Measurements from ENCODE around the gene RAB1A.
A peak's percentile ranks its signal among the peaks of the same experiment; 100 is the strongest.
"Not testable (repeated sequence)": the region's sequence is repeated elsewhere in the genome, so short reads cannot be mapped to it uniquely, and the experiment has no call there.

The RAB1A gene

DNA sequence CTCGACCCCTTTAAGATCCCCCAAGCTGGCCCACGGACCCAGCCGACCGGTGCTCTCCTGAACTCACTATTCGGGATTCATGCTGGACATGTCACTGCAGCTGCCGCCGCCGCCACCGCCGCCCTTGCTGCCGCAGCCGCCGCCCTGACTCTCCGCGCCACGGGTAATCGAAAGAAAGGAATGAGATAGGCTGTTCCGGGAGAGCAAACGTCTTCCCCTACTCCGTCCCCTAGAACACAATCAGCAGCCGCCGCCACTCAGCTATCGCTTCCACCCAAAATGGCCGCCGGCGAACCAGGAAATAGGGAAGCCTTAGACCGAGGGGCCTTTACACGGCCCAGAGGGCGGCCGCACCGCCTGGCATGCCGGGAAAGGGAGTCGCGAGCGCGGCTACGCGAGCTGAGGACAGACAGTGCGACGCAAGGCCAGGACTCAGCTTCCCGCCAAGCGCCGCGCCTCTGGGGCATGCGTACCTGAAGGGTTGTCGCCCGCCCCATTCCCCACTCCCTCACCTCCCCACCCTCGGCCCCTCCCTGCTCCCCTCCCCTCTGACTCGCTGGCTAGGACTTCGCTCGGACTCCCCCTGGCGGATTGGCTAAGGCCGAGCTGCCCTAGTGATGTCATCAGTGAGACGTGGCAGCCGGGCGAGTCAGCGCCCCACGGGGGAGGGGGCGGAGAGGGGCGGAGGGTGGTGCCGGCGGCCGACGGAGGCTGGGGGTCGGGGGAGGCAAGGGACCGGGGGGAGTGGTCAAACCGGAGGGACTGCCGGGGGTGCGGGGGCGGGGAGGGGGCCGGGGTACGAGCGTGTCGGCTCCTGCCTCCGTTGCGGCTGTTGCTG, at the start of gene RAB1A:
Gene RAB1A, minus strand, starts transcription at position 281 of the 838 bp plus-strand sequence. Its CDS starts 191 bp downstream, at position 90.
- peak; percentile 97 for DNase-seq

DNA sequence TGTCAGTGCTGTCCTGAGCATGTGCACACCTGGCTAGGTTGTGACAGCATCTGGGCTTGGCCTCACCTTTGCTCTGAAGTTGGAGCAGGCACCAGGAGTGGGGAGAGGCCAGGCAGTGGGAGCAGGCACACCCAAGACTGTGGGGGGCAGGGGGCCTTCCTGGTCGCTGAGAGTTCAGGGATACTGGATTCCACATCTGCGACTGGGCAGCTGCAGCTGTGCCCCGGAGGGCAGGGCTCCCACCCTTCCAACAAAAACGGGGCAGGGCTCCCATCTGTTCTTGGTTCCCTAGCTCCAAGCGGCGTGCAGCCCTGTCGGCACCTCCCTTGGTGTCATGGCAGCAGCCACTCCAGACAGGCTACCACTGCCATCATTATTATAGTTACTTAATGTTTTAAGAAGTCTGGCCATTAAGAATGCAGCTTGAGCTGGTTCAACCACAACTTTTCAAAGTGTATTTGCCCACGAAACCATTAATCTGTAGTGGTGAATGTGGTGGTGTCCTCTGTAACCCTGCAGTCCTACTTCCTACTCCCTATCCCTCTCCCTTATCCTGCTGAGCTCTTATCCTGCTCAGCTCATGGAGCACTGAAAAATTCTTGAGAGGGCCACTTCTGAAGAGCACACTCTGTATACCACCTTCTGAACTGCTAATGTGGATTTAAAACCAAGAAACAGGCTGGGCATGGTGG, 48.0 kb upstream of the RAB1A start:
- no peak for DNase-seq

DNA sequence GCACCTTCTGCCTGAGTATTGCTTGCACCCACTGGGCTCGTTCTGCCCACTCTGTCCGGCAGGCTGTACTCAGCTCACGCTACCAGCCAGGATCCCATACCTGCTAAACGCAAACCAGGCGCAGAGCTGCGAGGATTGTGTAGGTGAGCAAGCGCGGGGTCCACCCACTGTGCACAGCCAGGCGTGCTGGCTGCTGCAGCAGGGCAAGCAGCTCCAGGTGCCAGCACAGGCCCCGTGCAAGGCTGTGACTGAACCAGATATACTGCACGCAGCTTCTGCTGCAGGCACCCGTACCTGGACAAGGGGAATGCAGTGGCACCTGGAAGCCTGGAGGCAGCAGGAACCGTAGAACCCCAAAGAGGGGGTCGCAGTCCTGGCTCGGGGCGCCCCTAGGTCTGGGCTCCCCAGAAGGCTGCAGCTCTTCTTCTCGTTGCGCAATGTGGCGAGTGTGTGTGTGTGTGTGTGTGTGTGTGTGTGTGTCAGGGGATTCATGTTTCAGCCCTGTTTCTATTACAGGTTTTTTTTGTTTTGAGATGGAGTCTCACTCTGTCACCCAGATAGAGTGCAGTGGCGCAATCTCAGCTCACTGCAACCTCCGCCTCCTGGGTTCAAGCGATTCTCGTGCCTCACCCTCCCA, 46.1 kb upstream of the RAB1A start:
- DNase-seq = no peak

DNA sequence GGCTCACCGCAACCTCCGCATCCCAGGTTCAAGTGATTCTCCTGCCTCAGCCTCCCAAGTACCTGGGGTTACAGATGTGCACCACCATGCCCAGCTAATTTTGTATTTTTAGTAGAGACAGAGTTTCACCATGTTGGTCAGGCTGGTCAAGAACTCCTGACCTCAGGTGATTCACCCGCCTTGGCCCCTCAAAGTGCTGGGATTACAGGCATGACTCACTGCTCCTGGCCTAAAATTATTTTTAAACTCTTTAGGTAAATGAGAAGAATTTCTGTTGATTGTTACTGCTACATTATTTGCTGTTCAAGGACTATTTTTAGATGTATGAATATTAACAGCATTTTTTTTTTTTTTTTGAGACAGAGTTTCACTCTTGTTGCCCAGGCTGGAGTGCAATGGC, 44.1 kb upstream of the RAB1A start:
- DNase-seq = not testable (repeated sequence)

DNA sequence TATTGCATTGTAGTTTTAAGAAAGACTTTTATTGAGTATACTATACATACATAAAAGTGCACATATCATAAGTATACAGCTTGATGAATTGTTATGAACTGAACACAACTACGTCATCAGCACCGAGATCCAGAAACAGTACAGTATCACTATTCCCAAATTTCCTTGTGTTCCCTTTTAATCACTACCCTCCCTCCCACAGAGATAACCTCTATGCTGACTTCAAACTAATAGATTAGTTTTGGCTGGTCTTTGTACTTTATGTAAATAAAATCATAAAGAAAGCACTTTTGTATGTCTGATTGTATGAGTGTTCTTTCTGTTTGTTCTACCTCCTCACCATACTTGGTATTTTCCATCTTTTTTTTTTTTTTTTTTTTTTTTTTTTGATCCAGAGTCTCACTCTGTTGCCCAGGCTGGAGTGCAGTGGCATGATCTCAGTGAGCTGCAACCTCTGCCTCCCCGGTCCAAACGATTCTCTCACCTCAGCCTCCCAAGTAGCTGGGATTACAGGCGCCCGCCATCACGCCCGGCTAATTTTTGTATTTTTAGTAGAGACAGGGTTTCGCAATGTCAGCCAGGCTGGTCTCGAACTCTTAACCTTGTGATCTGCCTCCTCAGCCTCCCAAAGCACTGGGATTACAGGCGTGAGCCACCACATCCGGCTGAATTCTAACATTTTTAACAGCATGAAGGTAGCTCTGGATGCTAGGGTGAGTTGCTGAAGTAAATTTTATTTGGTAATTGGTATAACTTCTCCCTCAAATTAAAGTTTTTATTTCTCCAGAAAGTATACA, 43.3 kb upstream of the RAB1A start:
- no peak for DNase-seq

DNA sequence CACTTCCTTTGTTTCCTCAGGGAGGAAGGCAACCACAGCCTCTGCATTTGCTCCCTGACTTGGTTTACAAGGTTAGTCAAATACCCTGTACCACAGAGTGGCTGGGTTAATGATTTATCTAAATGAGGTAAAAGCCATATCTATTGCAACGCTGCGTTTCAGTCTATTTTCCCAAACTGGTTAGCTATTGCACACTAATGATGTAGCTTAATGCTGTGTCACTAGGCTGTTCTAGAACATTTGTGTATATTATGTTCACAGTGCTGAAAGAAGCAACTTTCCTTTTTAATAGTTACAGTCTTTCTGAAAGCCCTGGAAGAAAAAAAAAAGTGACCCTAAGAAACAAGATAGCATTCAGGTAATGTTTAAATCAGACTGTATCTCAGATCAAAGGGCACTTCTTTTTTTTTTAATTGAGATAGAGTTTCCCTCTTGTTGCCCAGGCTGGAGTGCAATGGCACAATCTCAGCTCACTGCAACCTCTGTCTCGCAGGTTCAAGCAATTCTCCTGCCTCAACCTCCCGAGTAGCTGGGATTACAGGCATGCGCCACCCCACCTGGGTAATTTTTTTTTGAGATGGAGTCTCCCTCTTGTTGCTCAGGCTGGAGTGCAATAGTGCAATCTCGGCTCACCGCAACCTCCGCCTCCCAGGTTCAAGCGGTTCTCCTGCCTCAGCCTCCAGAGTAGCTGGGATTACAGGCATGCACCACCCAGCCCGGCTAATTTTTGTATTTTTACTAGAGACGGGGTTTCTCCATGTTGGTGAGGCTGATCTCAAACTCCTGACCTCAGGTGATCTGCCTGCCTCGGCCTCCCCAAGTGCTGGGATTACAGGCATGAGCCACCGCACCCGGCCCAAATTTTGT, 40.9 kb upstream of the RAB1A start:
- not testable (repeated sequence) for DNase-seq

DNA sequence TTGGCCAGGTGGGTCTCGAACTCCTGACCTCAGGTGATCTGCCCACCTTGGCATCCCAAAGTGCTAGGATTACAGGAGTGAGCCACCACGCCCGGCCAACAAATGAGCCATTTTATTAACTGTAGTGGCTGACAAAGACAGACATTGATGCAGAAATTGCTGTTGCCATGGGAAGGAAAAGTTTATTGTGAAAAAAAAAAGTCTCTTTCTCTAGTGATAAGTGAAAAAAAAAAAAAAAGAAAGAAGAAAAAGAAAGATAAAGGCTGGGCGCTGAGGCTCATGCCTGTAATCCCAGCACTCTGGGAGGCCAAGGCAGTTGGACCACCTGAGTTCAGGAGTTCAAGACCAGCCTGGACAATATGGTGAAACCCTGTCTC, 39.8 kb upstream of the RAB1A start:
- no peak for DNase-seq

DNA sequence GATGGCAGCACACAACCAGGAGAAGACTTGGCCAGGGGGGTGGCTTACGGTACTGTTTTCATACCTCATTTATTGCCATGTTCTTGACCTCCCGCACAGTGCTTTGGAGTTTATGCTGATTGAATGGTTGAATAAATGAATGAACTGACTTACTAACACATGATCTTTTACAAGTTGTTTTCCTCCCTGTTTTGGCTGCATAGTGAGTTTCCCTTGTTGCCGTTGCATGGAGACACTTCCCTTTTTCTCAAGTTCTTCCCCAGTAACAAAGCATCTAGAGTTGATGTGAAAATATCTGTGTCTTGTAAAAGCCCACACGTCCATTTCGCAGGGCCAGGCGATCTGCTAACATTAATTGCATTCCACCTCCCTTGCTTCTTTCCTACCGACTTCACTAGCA, 35.7 kb upstream of the RAB1A start:
- DNase-seq = no peak

DNA sequence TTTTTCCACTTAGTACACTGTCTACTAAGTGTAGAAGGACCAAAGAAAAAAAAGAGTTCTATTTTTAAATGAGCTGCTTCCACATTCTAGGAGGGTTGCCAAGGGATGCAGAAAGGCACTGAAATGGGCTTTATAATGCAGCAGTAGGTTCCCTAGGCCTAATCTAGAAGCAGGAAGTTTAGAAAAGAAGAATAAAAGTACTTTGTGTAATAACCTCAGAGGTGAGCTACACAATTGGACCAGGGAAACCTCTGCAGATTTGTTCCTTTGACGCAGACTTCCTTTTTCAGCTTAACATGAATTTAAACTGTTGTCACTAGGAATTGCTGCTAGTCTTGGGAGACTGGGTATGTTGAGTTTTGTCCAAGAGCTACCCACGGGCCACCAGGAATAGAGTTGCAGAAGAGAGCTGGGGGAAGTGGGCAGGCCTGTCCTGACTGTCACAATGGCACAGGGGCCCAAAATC, 34.6 kb upstream of the RAB1A start:
- DNase-seq = no peak

DNA sequence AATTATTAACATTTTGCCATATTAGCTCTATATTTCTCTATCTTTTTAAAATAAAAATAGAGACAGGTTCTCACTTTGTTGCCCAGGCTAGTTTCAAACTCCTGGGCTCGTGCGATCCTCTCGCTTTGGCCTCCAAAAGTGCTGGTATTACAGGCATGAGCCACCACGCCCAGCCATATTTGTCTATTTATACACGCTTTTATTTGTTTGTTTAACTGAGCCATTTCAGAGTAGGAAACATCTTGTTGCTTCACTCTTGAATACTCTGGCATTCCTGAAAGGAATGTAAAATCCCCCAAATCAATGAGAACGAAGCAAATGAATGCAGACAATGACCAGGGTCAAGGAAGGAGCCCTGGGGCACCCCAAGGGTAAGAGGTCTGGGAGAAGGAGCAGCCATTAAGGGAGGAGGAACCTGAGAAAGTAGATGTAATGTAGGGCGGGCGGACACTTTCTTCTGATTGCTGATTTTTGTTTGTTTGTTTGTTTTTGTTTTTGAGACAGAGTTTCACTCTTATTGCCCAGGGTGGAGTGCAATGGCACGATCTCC, 31.7 kb upstream of the RAB1A start:
- no peak for DNase-seq

DNA sequence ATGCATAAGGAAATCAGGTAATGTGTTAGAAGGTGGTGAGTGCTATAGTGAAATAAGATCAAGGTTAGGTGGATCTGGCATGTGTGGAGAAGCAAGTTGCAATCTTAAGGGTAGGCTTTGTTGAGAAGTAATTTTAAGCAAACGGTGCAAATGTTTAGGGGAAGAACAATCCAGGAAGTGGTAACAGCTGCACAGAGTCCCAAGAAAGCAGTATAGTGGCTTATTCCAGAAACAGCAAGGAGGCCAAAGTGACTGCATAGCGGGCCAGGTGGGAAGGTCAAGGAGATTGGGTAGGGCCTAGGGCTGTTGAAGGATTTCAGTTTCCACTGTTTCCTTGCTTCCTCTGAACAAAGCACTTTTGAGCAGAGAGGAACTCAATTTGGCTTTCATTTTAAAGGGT, 30.0 kb upstream of the RAB1A start:
- no peak for DNase-seq

DNA sequence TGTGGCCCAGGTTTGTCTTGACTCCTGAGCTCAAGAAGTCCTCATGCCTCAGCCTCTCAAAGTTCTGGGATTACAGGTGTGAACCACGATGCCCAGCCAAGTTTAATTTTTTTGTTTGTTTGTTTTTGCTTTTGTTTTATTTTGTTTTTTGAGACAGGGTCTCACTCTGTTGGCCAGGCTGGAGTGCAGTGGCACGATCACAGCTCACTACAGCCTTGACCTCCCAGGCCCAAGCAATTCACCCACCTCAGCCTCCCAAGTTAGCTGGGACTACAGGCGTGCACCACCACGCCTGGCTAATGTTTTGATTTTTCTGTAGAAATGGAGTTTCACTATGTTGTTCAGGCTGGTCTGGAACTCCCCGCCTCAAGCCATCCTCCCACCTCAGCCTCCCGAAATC, 29.4 kb upstream of the RAB1A start:
- no peak for DNase-seq

DNA sequence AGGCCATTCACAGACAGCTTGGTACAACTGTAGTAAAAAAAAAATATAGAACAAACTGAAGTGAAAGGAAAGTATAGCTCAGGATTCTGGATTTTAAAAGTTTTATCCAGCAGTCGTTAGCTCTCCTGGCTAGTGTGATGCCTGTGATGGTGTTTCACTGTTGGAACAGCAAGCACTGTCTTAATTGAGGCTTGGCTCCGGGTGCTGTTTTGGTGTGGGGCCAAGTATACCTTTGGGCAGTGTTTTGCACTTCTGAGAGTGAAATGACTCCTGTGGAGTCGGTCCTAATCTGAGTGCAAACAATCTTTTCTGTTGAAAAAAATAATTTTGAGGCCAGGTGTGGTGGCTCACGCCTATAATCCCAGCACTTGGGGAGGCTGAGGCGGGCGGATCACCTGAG, 28.7 kb upstream of the RAB1A start:
- no peak for DNase-seq

DNA sequence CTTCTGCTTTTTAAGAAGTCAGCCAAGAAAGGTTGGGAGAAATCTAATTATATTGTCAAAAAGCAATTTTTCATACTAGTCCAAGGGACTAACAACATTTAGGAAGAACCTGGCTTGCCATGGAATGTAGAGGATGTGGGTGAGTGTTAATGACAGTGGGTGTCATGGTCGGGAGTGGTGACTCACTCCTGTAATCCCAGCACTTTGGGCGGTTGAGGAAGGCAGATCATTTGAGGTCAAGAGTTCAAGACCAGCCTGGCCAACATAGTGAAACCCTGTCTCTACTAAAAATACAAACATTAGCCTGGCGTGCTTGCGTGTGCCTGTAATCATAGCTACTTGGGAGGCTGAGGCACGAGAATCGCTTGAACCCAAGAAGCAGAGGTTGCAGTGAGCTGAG, 27.9 kb upstream of the RAB1A start:
- not testable (repeated sequence) for DNase-seq

DNA sequence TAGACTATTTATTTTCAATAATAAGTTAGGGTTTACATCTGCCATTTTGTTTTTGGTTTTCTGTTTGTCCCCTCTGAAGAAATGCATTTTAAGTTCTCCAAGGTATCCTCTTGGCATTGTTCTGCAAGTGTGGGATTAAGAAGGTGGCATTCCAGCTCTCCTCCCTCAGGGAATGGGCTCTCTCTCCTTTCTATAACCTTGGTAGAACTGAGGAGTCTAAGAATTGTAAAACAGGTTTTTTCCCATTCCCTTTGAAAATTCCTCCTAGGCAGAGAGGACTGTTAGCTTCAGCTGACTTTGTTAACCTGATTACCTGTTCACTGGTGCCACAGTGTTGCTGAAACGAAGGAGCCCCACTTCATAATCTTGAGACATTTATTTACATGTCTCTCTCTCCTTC, 26.1 kb upstream of the RAB1A start:
- no peak for DNase-seq

DNA sequence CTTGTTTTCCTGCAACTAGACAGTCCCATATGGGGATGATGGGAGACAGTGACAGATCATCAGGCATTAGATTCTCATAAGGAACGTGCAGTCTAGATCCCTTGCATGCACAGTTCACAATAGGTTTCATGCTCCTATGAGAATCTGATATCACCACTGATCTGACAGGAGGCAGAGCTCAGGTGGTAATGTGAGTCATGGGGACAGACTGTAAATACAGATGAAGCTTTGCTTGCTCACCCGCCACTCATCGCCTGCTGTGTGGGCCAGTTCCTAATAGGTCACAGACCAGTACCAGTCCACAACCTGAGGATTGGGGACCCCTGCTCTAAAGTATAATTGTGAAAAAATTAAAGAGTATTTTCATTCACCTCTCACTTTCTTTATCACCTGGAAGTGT, 23.6 kb upstream of the RAB1A start:
- no peak for DNase-seq

DNA sequence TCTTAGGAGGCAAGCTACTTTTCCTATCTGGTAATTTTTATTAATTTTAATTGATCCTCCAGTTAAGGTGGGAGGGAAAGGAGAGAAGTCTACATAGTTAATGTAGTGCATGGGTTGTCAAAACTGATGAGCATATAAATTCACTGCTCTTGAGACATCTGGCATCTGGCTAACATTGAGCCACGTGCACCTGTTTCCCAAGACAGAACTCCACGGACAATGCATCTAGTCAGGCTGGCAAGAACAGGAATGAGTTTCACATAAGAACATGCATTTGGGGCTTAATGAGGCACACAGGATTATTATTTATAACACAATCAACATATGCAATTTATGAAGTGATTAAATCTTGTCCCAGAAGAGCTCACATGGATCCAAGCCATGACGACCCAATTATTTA, 16.2 kb upstream of the RAB1A start:
- DNase-seq = no peak

DNA sequence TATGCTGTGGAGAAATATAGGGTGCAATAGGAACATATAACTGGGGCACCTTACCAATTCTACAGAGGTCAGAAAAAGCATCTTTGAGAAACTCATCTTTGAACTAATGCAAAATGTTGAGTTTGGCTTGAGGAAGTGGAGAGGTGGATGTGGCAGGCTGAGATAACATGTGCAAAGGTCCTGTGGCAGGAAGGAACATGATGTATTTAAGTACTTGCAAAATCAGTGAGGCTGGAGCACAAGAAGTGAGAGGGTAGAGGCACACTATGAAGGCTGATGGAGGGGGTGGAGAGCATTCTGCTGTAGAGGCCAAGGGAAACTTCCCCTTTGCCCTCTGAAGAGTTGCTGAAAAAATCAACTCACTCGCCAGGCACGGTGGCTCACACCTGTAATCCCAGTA, 14.7 kb upstream of the RAB1A start:
- DNase-seq = no peak

DNA sequence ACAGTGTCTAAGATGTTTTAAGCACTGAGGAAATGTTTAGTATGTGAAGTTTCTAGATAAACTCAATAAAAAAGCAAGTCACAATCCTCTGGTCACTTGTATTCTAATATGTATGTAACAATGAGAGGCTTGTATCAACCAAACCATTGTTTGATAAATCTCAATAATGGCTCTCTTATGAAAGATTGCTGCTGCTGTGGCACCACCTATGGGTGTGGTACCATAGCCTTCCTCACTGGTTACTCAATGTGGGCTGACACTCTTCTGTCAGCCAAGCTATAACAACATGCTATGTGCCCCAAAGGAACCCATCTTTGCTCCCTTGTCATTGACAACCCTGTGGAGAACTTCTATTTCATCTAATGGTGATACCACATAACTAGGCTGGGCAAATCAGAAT, 12.6 kb upstream of the RAB1A start:
- DNase-seq = no peak

DNA sequence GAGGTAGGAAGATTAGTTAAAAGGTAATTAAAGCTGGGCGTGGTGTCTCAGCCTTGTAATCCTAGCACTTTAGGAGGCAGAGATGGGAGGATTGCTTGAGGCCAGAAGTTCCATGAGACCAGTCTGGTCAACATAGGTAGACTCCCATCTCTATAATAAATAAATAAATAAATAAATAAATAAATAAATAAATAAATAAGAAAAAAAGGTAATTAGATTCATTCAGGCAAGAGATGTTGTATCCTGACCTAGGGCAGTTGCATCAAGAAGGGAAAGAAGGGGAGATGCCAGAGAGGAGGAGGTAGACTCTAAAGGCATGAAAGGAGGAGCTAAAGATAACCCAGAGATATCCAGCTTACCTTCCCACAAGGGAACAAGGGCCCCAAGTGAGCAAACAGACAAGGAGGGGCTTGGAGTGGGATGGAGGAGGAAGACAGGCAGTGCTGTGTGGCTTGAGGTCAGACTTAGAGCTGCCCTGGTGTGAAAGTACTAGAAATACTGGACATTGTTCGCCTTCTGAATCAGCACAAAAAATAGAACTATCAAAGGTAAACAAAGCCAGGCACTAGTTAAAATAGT, 7.4 kb upstream of the RAB1A start:
- no peak for DNase-seq

DNA sequence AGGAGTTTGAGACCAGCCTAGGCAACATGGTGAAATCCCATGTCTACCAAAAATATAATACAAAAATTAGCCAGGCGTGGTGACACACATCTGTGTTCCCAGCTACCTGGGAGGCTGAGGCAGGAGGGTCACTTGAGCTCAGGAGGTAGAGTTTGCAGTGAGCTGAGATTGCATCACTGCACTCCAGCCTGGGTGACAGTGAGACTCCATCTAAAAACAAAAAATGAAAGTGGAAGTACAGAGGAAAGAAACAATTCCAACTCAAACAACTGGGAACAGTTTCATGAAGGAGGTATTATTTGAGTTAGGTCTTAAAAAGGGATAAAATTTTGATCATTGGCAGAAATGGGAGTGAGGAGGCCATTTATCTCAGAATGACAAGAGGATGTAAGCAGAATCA, 6.3 kb upstream of the RAB1A start:
- DNase-seq = no peak
